Urinary bladder (tissue), 4 donors: ENCODE results near the gene MRGPRG. TPM values are rescaled to one million over a fixed set of nuclear protein-coding genes. Genes with fewer than 3 reads are reported as not detected.

Experiments used
- DNase-seq: peaks from one replicate; pipeline ENCODE4 v3.0.0-alpha.2; 2015; ENCODE audit errors: extremely low spot score
- H3K27ac ChIP-seq: one replicate; pipeline ENCODE4 v1.5.1; 2013; ENCODE audit warnings: low read depth, mild to moderate bottlenecking, moderate library complexity
- H3K36me3 ChIP-seq: one replicate; pipeline ENCODE4 v1.6.1; 2013; ENCODE audit warnings: mild to moderate bottlenecking, moderate library complexity; ENCODE audit not compliant: insufficient read depth
- H3K4me1 ChIP-seq: one replicate; pipeline ENCODE4 v1.6.1; 2013; ENCODE audit warnings: mild to moderate bottlenecking, moderate library complexity; ENCODE audit not compliant: insufficient read depth
- H3K4me3 ChIP-seq: one replicate; pipeline ENCODE4 v1.5.1; 2013; ENCODE audit warnings: low read depth, low read length
- WGBS: extraction: QIAGEN DNeasy Blood & Tissue Kit; methylation state at CpG from one replicate; pipeline ENCODE4 v1.1.7; 2013; 5-methylcytosine and 5-hydroxymethylcytosine counted together
- polyA plus RNA-seq: library from polyadenylated mRNA; stranded (reverse); fragments of 200-250 nt; gene quantifications from one replicate; pipeline ENCODE4 v1.2.3, GENCODE V29; 2013
- total RNA-seq: library from RNA; depleted of rRNA; stranded (reverse); fragments of >200 nt; gene quantifications from one replicate; pipeline ENCODE4 v1.2.3, GENCODE V29; 2014
- donor health status: healthy with polysubstance abuse.
- donor health status: healthy.

Gene MRGPRG
- total and polyA plus RNA-seq, 2 donors = not detected

DNA sequence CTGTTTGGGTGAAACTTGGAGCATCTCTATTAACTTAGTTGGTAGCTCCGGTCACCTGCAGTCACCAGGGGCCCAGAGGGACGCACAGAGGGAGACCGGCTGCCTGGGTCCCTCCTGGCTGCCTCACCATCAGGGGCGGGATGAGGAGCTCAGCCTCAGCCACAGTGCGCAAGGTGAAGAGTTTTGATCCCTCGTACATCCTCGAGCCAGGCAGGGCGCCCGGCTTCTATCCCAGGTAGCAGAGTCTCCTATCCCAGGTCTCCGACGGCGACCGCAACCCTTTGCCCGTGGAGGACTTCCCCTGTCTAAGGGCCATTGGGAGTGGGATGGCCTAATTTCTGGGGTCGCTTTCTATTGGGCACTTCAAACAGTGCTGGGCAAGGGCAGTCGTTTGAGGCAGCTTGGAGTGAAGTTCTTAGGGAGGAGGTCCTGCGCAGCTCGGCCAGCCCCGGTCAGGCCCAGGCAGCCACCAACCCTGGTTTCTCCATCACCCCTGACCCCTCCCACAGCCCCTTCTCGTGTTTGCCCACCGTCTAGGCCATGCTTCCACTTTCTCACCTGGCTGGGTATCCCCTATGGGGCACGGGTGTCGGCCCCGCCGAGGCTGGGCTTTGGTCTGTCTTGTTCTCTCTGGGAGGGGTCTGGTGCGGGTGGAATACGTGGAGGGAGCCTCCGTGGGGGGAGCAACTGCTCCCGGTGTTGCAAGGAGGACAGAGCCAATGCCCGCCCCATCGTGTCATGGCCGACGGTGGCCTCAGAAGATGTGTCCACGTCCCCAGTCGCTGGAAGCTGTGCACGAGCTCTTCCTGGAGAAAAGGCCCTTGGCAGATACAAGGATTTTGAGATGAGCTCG, 3.6 kb upstream of the MRGPRG start:
- Histone ChIP-seq H3K4me1 (peaks cover 2% of the 10 kb centered on the region), H3K4me3 (no peak overlapping the region), H3K27ac (no peak overlapping the region), H3K36me3 (no peaks in the 10 kb centered on the region)
- WGBS = 81% methylated on average over 37 of the region's 37 CpGs
- DNase-seq = no peak

DNA sequence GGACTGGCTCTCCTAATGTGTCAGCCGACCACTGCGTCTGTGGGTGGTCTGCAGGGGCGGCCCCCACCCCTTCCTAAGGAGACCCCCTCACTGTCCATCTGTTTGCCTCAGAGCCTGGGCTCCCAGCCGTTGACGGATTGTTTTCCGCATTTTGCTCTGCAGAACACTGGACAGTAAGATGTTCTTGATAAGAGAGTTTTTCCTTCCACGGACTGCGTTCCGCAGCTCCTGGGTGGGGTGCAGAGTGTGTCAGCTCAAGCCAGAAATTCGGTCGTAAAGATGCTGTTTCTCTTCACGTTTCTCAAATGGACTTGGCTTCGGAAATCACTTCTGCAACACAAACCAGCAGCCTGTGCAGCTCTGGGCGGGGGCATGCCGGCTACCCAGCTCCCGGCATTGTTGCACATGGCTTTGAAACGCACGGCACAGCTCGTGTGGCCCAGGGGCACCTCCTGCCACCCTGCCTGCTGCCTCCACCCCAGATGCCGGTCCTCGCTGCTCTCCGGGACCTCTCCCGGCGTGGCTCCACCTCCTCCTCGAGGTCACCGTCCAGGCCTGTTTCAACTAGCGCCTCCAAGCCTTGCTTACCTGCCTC, 2.9 kb upstream of the MRGPRG start:
- WGBS = 20% methylated on average over 27 of the region's 27 CpGs
- Histone ChIP-seq H3K36me3 (no peaks in the 10 kb centered on the region), H3K4me3 (no peak overlapping the region), H3K27ac (no peak overlapping the region), H3K4me1 (peaks cover 2% of the 10 kb centered on the region)
- DNase-seq = no peak

DNA sequence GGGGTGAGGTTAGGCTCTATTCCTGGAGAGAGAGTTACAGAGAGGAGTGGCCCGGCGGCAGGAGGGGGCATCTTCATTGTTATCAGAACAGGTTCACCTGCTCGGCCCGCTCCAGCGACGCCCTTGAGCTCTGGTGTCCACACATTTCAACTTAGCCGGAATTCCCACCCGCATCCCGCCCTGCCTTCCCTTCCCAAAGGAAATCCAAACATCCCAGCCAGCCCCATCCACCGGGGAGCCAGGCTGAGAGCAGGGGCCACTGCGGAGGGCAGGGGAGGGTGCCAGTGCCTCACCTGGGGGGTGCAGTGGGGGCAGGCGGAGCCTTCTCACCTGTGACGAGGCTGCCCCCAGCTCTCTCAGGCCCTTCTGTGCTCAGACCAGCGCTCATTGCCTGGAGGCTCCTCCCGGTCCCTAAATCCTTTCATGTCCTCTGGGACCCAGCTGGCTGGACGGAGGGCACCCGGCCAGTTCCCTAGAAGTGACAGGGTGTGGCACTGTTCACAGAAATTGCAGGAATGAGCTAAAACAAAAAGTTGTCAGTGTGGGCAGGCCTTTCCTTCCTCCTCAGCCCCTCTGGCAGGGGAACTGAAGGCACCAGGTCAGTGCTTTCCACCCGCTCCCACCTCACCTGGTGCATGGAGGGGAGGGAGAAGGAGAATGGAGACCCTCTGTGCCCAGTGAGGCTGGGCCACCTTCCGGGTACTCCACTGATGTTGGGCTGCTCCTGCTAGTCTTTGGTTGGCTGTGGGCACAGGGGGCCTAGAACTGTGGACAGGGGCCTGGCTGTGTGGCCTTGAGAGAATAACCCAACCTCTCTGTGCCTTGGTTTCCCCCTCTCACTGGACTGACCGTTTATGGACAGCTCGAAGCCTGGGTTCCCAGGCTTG, 2.2 kb upstream of the MRGPRG start:
- Histone ChIP-seq H3K36me3 (no peaks in the 10 kb centered on the region), H3K27ac (no peak overlapping the region), H3K4me1 (peaks cover 2% of the 10 kb centered on the region), H3K4me3 (no peak overlapping the region)
- WGBS = 50% methylated on average over 21 of the region's 21 CpGs
- DNase-seq = no peak

DNA sequence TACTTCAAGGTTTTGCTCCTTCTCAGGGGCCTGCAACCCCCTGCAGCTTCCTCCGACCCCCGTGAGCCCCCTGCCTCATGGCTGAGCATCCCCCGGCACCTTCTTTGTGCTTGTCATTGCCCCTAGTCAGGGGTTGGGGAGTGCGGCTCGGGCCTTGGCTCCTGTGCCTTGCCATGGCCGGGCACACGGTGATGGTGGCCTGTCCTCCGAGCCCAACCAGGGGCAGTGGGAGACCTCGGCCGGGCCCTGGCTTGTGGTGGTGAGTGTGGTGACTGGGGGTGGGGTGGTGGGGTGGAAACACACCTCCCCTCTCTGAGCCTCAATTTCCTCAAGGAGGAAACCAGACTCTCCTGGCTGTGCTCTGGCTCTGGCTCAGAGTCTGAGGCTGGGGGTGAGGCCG, 1.5 kb upstream of the MRGPRG start:
- H3K4me3 ChIP-seq = no peak overlapping the region
- no peak overlapping the region for H3K27ac ChIP-seq
- H3K4me1 ChIP-seq = peaks cover 2% of the 10 kb centered on the region
- DNase-seq = no peak
- WGBS = 74% methylated on average over 11 of the region's 11 CpGs
- H3K36me3 ChIP-seq = no peaks in the 10 kb centered on the region

GRCh38 chr11:3219281-3219892, 774 bp upstream of the MRGPRG start:
- H3K4me3 ChIP-seq = no peak overlapping the region
- H3K36me3 ChIP-seq = no peaks in the 10 kb centered on the region
- H3K4me1 ChIP-seq = peaks cover 2% of the 10 kb centered on the region
- H3K27ac ChIP-seq = no peak overlapping the region
- DNase-seq = no peak
- WGBS = 65% methylated on average over 14 of the region's 14 CpGs

- DNase-seq = no peak
Measured at GRCh38 chr11:3217818-3218482, 663 bp downstream of the MRGPRG start.

DNA sequence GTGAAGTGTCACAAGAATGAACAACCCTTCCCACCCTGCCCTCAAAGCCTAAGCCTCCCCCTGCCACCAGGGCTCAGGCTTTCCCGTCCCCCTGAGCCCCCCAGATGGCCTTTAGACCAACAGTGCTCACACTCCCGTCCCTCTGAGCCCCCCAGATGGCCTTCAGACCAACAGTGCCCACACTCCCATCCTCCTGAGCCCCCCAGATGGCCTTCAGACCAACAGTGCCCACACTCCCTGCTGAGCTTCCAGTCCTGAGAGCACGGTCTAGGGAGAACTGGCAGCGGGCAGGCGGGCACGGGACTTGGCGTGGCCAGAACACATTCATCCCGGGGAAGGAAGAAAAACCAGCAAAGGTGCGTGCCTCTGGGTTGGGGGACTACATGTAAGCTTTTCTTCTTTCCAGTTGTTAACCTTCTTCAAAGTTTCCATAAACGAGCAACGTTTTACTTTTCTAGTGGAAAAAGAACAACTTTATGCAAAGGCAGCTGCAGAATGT, 2.5 kb downstream of the MRGPRG start:
- no peak overlapping the region for H3K27ac ChIP-seq
- 72% methylated on average over 11 of the region's 11 CpGs for WGBS
- no peaks in the 10 kb centered on the region for H3K36me3 ChIP-seq
- H3K4me1 ChIP-seq = peaks cover 2% of the 10 kb centered on the region
- no peak overlapping the region for H3K4me3 ChIP-seq
- no peak for DNase-seq

More at GRCh38 chr11:3217818-3218482, 663 bp downstream of the MRGPRG start:
- 86% methylated on average over 49 of the region's 49 CpGs for WGBS
- Histone ChIP-seq H3K27ac (no peak overlapping the region), H3K4me1 (peaks cover 2% of the 10 kb centered on the region), H3K4me3 (no peak overlapping the region), H3K36me3 (no peaks in the 10 kb centered on the region)

GRCh38 chr11:3215346-3216026, 3.1 kb downstream of the MRGPRG start:
- DNase-seq = no peak
- no peaks in the 10 kb centered on the region for H3K36me3 ChIP-seq
- WGBS = 73% methylated on average over 17 of the region's 17 CpGs
- H3K4me3 ChIP-seq = no peak overlapping the region
- no peak overlapping the region for H3K27ac ChIP-seq
- no peaks in the 10 kb centered on the region for H3K4me1 ChIP-seq

DNA sequence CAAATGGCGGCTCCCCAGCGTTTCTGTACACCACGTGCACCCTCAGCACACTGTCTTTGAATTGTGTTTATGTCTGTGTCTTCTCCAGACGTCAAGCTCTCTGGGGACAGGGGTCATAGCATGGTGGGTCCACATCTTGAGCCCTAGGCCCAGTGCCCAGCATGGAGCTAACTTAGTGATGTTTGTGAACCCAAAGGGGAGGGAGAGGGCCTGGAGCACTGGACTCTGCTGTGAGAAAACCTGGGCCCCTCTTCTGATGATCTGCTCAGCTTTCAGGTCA, 4.3 kb downstream of the MRGPRG start:
- no peaks in the 10 kb centered on the region for H3K4me1 ChIP-seq
- no peaks in the 10 kb centered on the region for H3K36me3 ChIP-seq
- 76% methylated on average over 4 of the region's 4 CpGs for WGBS
- DNase-seq = no peak
- H3K27ac ChIP-seq = no peak overlapping the region
- no peak overlapping the region for H3K4me3 ChIP-seq

- no peak for DNase-seq
- Histone ChIP-seq H3K27ac (no peak overlapping the region), H3K4me3 (no peak overlapping the region), H3K4me1 (no peaks in the 10 kb centered on the region), H3K36me3 (no peaks in the 10 kb centered on the region)
- WGBS = 59% methylated on average over 24 of the region's 24 CpGs
Measured at GRCh38 chr11:3213659-3214419, 4.8 kb downstream of the MRGPRG start.

GRCh38 chr11:3208272-3208671, 10.3 kb downstream of the MRGPRG start:
- no peak overlapping the region for H3K4me3 ChIP-seq
- H3K4me1 ChIP-seq = no peaks in the 10 kb centered on the region
- H3K27ac ChIP-seq = no peak overlapping the region
- DNase-seq = no peak
- WGBS = 93% methylated on average over 6 of the region's 6 CpGs
- H3K36me3 ChIP-seq = no peaks in the 10 kb centered on the region

- WGBS = 77% methylated on average over 8 of the region's 8 CpGs
Measured at GRCh38 chr11:3207526-3208189, 11.0 kb downstream of the MRGPRG start.

More at GRCh38 chr11:3207526-3208189, 11.0 kb downstream of the MRGPRG start:
- H3K4me3 ChIP-seq = no peak overlapping the region
- H3K36me3 ChIP-seq = no peaks in the 10 kb centered on the region
- DNase-seq = no peak
- no peak overlapping the region for H3K27ac ChIP-seq
- H3K4me1 ChIP-seq = no peaks in the 10 kb centered on the region
